ENCODE data around the gene NUP43. TPM values are rescaled to one million over a fixed set of nuclear protein-coding genes. Genes with fewer than 3 reads are reported as not detected.
A peak's percentile ranks its signal among the peaks of the same experiment; 100 is the strongest.

Gene NUP43
- total and polyA plus RNA-seq, 2 of the 13 experiments (the other 11 are each of a cell fraction or from before 2014, with no cell fraction given) = 38.9 to 85.1 TPM

GRCh38 chr6:149717588-149718458 is 28.5 kb downstream of the NUP43 start, which contains the start of gene LATS1 (continued):
- TF ChIP-seq PHB2 (IDR thresholded peaks at IDR 0.05; ENCODE audit: partially characterized antibody) = no peak
- TF ChIP-seq, protein P1, sequence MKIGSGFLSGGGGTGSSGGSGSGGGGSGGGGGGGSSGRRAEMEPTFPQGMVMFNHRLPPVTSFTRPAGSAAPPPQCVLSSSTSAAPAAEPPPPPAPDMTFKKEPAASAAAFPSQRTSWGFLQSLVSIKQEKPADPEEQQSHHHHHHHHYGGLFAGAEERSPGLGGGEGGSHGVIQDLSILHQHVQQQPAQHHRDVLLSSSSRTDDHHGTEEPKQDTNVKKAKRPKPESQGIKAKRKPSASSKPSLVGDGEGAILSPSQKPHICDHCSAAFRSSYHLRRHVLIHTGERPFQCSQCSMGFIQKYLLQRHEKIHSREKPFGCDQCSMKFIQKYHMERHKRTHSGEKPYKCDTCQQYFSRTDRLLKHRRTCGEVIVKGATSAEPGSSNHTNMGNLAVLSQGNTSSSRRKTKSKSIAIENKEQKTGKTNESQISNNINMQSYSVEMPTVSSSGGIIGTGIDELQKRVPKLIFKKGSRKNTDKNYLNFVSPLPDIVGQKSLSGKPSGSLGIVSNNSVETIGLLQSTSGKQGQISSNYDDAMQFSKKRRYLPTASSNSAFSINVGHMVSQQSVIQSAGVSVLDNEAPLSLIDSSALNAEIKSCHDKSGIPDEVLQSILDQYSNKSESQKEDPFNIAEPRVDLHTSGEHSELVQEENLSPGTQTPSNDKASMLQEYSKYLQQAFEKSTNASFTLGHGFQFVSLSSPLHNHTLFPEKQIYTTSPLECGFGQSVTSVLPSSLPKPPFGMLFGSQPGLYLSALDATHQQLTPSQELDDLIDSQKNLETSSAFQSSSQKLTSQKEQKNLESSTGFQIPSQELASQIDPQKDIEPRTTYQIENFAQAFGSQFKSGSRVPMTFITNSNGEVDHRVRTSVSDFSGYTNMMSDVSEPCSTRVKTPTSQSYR (CRISPR knock-in tag; IDR thresholded peaks at IDR 0.05; ENCODE audit: borderline replicate concordance) = peak; percentile 78
- TF ChIP-seq FOSL2 (CRISPR knock-in tag; IDR thresholded peaks at IDR 0.05) = no peak; the same call in 1 of the 2 replicates
- TF ChIP-seq SRY (CRISPR knock-in tag; IDR thresholded peaks at IDR 0.05) = peak; percentile 94
- TF ChIP-seq HDAC1 (CRISPR knock-in tag; IDR thresholded peaks at IDR 0.05) = peak; percentile 88
- no peak for TF ChIP-seq ZNF549 (CRISPR knock-in tag; IDR thresholded peaks at IDR 0.05)
- TF ChIP-seq, protein P2, sequence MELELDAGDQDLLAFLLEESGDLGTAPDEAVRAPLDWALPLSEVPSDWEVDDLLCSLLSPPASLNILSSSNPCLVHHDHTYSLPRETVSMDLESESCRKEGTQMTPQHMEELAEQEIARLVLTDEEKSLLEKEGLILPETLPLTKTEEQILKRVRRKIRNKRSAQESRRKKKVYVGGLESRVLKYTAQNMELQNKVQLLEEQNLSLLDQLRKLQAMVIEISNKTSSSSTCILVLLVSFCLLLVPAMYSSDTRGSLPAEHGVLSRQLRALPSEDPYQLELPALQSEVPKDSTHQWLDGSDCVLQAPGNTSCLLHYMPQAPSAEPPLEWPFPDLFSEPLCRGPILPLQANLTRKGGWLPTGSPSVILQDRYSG (CRISPR knock-in tag; IDR thresholded peaks at IDR 0.05) = no peak; the same call in 1 of the 2 replicates
- TF ChIP-seq, protein P3, sequence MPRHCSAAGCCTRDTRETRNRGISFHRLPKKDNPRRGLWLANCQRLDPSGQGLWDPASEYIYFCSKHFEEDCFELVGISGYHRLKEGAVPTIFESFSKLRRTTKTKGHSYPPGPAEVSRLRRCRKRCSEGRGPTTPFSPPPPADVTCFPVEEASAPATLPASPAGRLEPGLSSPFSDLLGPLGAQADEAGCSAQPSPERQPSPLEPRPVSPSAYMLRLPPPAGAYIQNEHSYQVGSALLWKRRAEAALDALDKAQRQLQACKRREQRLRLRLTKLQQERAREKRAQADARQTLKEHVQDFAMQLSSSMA (CRISPR knock-in tag; IDR thresholded peaks at IDR 0.05) = peak; percentile 97
- TF ChIP-seq ZNF326 (CRISPR knock-in tag; IDR thresholded peaks at IDR 0.05; ENCODE audit: borderline replicate concordance) = peak; percentile 61; the same call in 1 of the 2 replicates
- TF ChIP-seq NFE2L2 (IDR thresholded peaks at IDR 0.05; ENCODE audit: low read length) = no peak
- 0 out of 2 replicates have a peak, but pooled peaks have one; percentile 44 for TF ChIP-seq CEBPG (CRISPR knock-in tag; IDR thresholded peaks at IDR 0.05)
- TF ChIP-seq, protein P4, sequence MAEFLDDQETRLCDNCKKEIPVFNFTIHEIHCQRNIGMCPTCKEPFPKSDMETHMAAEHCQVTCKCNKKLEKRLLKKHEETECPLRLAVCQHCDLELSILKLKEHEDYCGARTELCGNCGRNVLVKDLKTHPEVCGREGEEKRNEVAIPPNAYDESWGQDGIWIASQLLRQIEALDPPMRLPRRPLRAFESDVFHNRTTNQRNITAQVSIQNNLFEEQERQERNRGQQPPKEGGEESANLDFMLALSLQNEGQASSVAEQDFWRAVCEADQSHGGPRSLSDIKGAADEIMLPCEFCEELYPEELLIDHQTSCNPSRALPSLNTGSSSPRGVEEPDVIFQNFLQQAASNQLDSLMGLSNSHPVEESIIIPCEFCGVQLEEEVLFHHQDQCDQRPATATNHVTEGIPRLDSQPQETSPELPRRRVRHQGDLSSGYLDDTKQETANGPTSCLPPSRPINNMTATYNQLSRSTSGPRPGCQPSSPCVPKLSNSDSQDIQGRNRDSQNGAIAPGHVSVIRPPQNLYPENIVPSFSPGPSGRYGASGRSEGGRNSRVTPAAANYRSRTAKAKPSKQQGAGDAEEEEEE (CRISPR knock-in tag; IDR thresholded peaks at IDR 0.05; ENCODE audit: borderline replicate concordance) = peak; percentile 74; the same call in 1 of the 2 replicates
- peak; percentile 96 for TF ChIP-seq ZNF784 (CRISPR knock-in tag; IDR thresholded peaks at IDR 0.05; ENCODE audit: borderline replicate concordance)
- TF ChIP-seq ARNTL (CRISPR knock-in tag; IDR thresholded peaks at IDR 0.05) = peak; percentile 78; the same call in 1 of the 2 replicates
- TF ChIP-seq ZNF331 (CRISPR knock-in tag; IDR thresholded peaks at IDR 0.05) = peak; percentile 72
- no peak for TF ChIP-seq TCF7 (IDR thresholded peaks at IDR 0.05; ENCODE audit: low read depth)
- no peak for TF ChIP-seq ZFP36 (IDR thresholded peaks at IDR 0.05; ENCODE audit: borderline replicate concordance, low read depth, low read length, partially characterized antibody)
- TF ChIP-seq HNF1B (CRISPR knock-in tag; IDR thresholded peaks at IDR 0.05) = peak; percentile 92
- peak; percentile 94 for TF ChIP-seq GZF1 (CRISPR knock-in tag; IDR thresholded peaks at IDR 0.05)
- peak; percentile 72 for TF ChIP-seq ZNF552 (CRISPR knock-in tag; IDR thresholded peaks at IDR 0.05; ENCODE audit: borderline replicate concordance)

All from HepG2 (cell line).